ENCODE measurements around the gene KYNU. TPM values are rescaled to one million over a fixed set of nuclear protein-coding genes. Genes with fewer than 3 reads are reported as not detected.

KYNU gene
- total RNA-seq, 1 donor from 2014 or later = 1.0 TPM

- DNase-seq = no peak
- Histone ChIP-seq H3K27me3 (ENCODE audit: low read depth) (no peaks in the 10 kb centered on the region), H3K27ac (replicated peaks) (no peak overlapping the region), H3K4me3 (no peak overlapping the region), H3K36me3 (no peaks in the 10 kb centered on the region), H3K9me3 (replicated peaks) (peaks cover 32% of the 10 kb centered on the region), H3K4me1 (no peaks in the 10 kb centered on the region)
- no peak for TF ChIP-seq CTCF (IDR thresholded peaks at IDR 0.05; ENCODE audit: borderline replicate concordance)
- intact Hi-C loops (cut with micrococcal nuclease) = no loop called here
Measured at GRCh38 chr2:143078104-143078503, 200.6 kb downstream of the KYNU start.

GRCh38 chr2:143081616-143082015 lies 204.2 kb downstream of the KYNU start:
- Histone ChIP-seq H3K4me1 (no peaks in the 10 kb centered on the region), H3K36me3 (no peaks in the 10 kb centered on the region), H3K27me3 (ENCODE audit: low read depth) (no peaks in the 10 kb centered on the region), H3K9me3 (replicated peaks) (peaks cover 11% of the 10 kb centered on the region), H3K4me3 (no peak overlapping the region), H3K27ac (replicated peaks) (no peak overlapping the region)
- no peak for TF ChIP-seq CTCF (IDR thresholded peaks at IDR 0.05; ENCODE audit: borderline replicate concordance)
- intact Hi-C loops (cut with micrococcal nuclease) = no loop called here
- no peak for DNase-seq

- intact Hi-C loops (cut with micrococcal nuclease) = no loop called here
- Histone ChIP-seq H3K27me3 (ENCODE audit: low read depth) (no peaks in the 10 kb centered on the region), H3K36me3 (no peaks in the 10 kb centered on the region), H3K4me1 (no peaks in the 10 kb centered on the region), H3K9me3 (replicated peaks) (peaks cover 11% of the 10 kb centered on the region), H3K27ac (replicated peaks) (no peak overlapping the region), H3K4me3 (no peak overlapping the region)
- DNase-seq = no peak
- no peak for TF ChIP-seq CTCF (IDR thresholded peaks at IDR 0.05; ENCODE audit: borderline replicate concordance)
Measured at GRCh38 chr2:143083636-143084035, 206.2 kb downstream of the KYNU start.

GRCh38 chr2:143084462-143084861 lies 207.0 kb downstream of the KYNU start:
- no peak overlapping the region for H3K27ac ChIP-seq (replicated peaks)
- H3K27me3 ChIP-seq (ENCODE audit: low read depth) = no peaks in the 10 kb centered on the region
- no peaks in the 10 kb centered on the region for H3K4me1 ChIP-seq
- H3K9me3 ChIP-seq (replicated peaks) = peaks cover 11% of the 10 kb centered on the region
- no peak for TF ChIP-seq CTCF (IDR thresholded peaks at IDR 0.05; ENCODE audit: borderline replicate concordance)
- intact Hi-C loops (cut with micrococcal nuclease) = no loop called here
- no peak for DNase-seq
- no peak overlapping the region for H3K4me3 ChIP-seq
- no peaks in the 10 kb centered on the region for H3K36me3 ChIP-seq

- Histone ChIP-seq H3K27ac (replicated peaks) (no peak overlapping the region), H3K36me3 (no peaks in the 10 kb centered on the region), H3K4me1 (no peaks in the 10 kb centered on the region), H3K9me3 (replicated peaks) (peaks cover 11% of the 10 kb centered on the region), H3K27me3 (ENCODE audit: low read depth) (no peaks in the 10 kb centered on the region), H3K4me3 (no peak overlapping the region)
- no peak for TF ChIP-seq CTCF (IDR thresholded peaks at IDR 0.05; ENCODE audit: borderline replicate concordance)
- no peak for DNase-seq
- intact Hi-C loops (cut with micrococcal nuclease) = no loop called here
Measured at GRCh38 chr2:143085125-143085784, 207.8 kb downstream of the KYNU start.
